HepG2 (cell line): ENCODE measurements around the gene WDR27. TPM values are rescaled to one million over a fixed set of nuclear protein-coding genes. Genes with fewer than 3 reads are reported as not detected.

Source experiments
- ATAC-seq: fragments of 200-7000 bp; cut with Tn5 transposase; 3 replicates; pipeline ENCODE4 v1.9.1; 2020; ENCODE audit warnings: mild to moderate bottlenecking, moderate library complexity
- BruUV-seq: library from RNA; stranded (reverse); fragments of 400-500 nt; replicated peaks from 2 replicates; lab custom pipeline; 2021; lab: Mats Ljungman, UMichigan
- CTCF ChIA-PET: fragments of 300-600 bp; formaldehyde crosslinking; extraction: SDS; loops from one replicate; lab custom pipeline; 2021; ENCODE audit warnings: low total read pairs, inconsistent platforms, low intra/inter-chr PET ratio; lab: Yijun Ruan, JAX
- POLR2A ChIA-PET: fragments of 350-600 bp; sonication (Branson Sonifier 250); formaldehyde crosslinking; loops from one replicate; lab custom pipeline; 2020; ENCODE audit warnings: antibody characterized with exemption, inconsistent platforms; lab: Yijun Ruan, JAX
- DNase-seq: peaks from one replicate; pipeline ENCODE4 v3.0.0-alpha.2; 2015; ENCODE audit warnings: low spot score
- FAIRE-seq: peaks from 3 replicates; lab custom pipeline; 2011; peaks lifted over from hg19 to GRCh38; lab: Jason Lieb, UNC
- H2AFZ ChIP-seq: one replicate; pipeline ENCODE4 v1.6.1; 2011; ENCODE audit warnings: low read length, inconsistent platforms
- H3K27ac ChIP-seq: fragments of 300-600 bp; 3 replicates; pipeline ENCODE4 v1.8.0; 2011; ENCODE audit warnings: mixed run types, mild to moderate bottlenecking, mixed read lengths, low read length, inconsistent platforms; ENCODE audit not compliant: insufficient read depth; ENCODE audit errors: extremely low read length
- H3K27me3 ChIP-seq, 2 experiments: fragments of 200-600 bp in 1 of 2; 2 replicates in 1 of 2; 3 replicates in 1 of 2; pipeline versions ENCODE4 v1.6.0 to v1.8.0; 2011; ENCODE audit warnings: low read length in 2 of 2, mild to moderate bottlenecking in 2 of 2, moderate library complexity in 2 of 2, inconsistent platforms in 1 of 2; ENCODE audit not compliant: insufficient read depth in 2 of 2, control insufficient read depth in 1 of 2
- H3K36me3 ChIP-seq, 2 experiments: fragments of 200-600 bp in 1 of 2; replicated peaks in 1 of 2; 2 replicates in 1 of 2; 3 replicates in 1 of 2; pipeline versions ENCODE4 v1.5.1 to v1.8.0; 2011; ENCODE audit warnings: low read length in 2 of 2, inconsistent platforms in 1 of 2; ENCODE audit not compliant: insufficient read depth in 2 of 2, control insufficient read depth in 1 of 2
- H3K4me1 ChIP-seq: 2 replicates; pipeline ENCODE4 v1.5.1; 2012; ENCODE audit warnings: low read length, inconsistent platforms; ENCODE audit not compliant: insufficient read depth
- H3K4me2 ChIP-seq: 2 replicates; pipeline ENCODE4 v1.6.0; 2011; ENCODE audit warnings: low read depth, low read length, inconsistent platforms
- H3K4me3 ChIP-seq, 3 experiments: fragments of 200-600 bp in 1 of 3; sonication (generic), shearing (Covaris generic) in 1 of 3; replicated peaks in 1 of 3; 2 replicates each; pipeline ENCODE4 v1.5.1; 2011 to 2016; ENCODE audit warnings: low read length in 3 of 3, inconsistent platforms in 2 of 3, low read depth in 2 of 3, mild to moderate bottlenecking in 2 of 3, control low read depth in 1 of 3, mixed read lengths in 1 of 3; ENCODE audit not compliant: insufficient read depth in 1 of 3
- H3K79me2 ChIP-seq: one replicate; pipeline ENCODE4 v1.6.1; 2011; ENCODE audit warnings: low read length, inconsistent platforms; ENCODE audit not compliant: insufficient read depth
- H3K9ac ChIP-seq: 2 replicates; pipeline ENCODE4 v1.6.0; 2011; ENCODE audit warnings: mild to moderate bottlenecking, low read depth, low read length, inconsistent platforms; ENCODE audit not compliant: insufficient read depth
- H3K9me3 ChIP-seq: 2 replicates; pipeline ENCODE4 v1.5.1; 2012; ENCODE audit warnings: mild to moderate bottlenecking, low read length
- H4K20me1 ChIP-seq: 2 replicates; pipeline ENCODE4 v1.6.0; 2011; ENCODE audit warnings: inconsistent platforms, mild to moderate bottlenecking, low read length, moderate library complexity; ENCODE audit not compliant: insufficient read depth
- HMGXB3 ChIP-seq: sonication (generic); formaldehyde crosslinking; IDR thresholded peaks from 2 replicates; pipeline ENCODE4 v1.4.0; 2020; ENCODE audit warnings: missing genetic modification reagents, borderline replicate concordance
- MTF1 ChIP-seq: sonication (generic); formaldehyde crosslinking; IDR thresholded peaks from 2 replicates; pipeline ENCODE4 v1.5.0; 2020; ENCODE audit warnings: missing genetic modification reagents
- REPIN1 ChIP-seq: sonication (generic); formaldehyde crosslinking; IDR thresholded peaks from 2 replicates; pipeline ENCODE4 v1.8.0; 2022; ENCODE audit warnings: missing genetic modification reagents, low read depth, mild to moderate bottlenecking, borderline replicate concordance
- STAT6 ChIP-seq: sonication (generic); formaldehyde crosslinking; IDR thresholded peaks from 2 replicates; pipeline ENCODE4 v1.4.0; 2020; ENCODE audit warnings: missing genetic modification reagents, mild to moderate bottlenecking, borderline replicate concordance
- TBP ChIP-seq: sonication (generic); formaldehyde crosslinking; IDR thresholded peaks from 2 replicates; pipeline ENCODE4 v1.5.0; 2020; ENCODE audit warnings: missing genetic modification reagents
- TCF7L2 ChIP-seq: IDR thresholded peaks from 2 replicates; pipeline ENCODE4 v1.6.1; 2011; ENCODE audit warnings: mild to moderate bottlenecking, low read depth, low read length, moderate library complexity
- U2AF2 ChIP-seq: fragments of 200-400 bp; formaldehyde crosslinking; IDR thresholded peaks from 2 replicates; pipeline ENCODE4 v1.6.1; 2017; ENCODE audit warnings: low read depth, mild to moderate bottlenecking, low read length
- YEATS4 ChIP-seq: sonication (generic); formaldehyde crosslinking; IDR thresholded peaks from 2 replicates; pipeline ENCODE4 v1.4.0; 2020; ENCODE audit warnings: missing genetic modification reagents, borderline replicate concordance
- ZNF619 ChIP-seq: sonication (generic); formaldehyde crosslinking; IDR thresholded peaks from 2 replicates; pipeline ENCODE4 v1.4.0; 2020; ENCODE audit warnings: mild to moderate bottlenecking, missing genetic modification reagents
- WGBS: methylation state at CpG from one replicate; pipeline ENCODE4 v1.1.6; 2017; ENCODE audit warnings: low lambda C conversion rate; 5-methylcytosine and 5-hydroxymethylcytosine counted together
- in situ Hi-C: cut with HindIII; loops from 2 replicates; pipeline ENCODE4 v1.10.0; 2017; ENCODE audit warnings: low pct_unique_long_range_greater_than_20kb; ENCODE audit not compliant: extremely low pct_ligation_motif_present
- intact Hi-C: fragments of 100-400 bp; cut with micrococcal nuclease; formaldehyde crosslinking; loops from one replicate; pipeline ENCODE4 v1.10.0; 2022; ENCODE audit not compliant: unreplicated experiment
- polyA plus RNA-seq, 8 experiments: library from polyadenylated mRNA; depleted of rRNA in 3 of 8; stranded (reverse) in 7 of 8; unstranded in 1 of 8; fragments of >200 nt; fragmentation: Illumina TruSeq in 4 of 8; extraction: Trizol in 4 of 8; gene quantifications; 2 replicates each; pipeline versions ENCODE4 v1.2.1 to v1.2.3, GENCODE V29; 2011 to 2016; ENCODE audit warnings: low read depth in 4 of 8, missing spikeins in 1 of 8, mixed read lengths in 1 of 8; ENCODE audit not compliant: insufficient read depth in 1 of 8
- total RNA-seq, 5 experiments: library from RNA; depleted of rRNA; stranded (reverse); fragments of >200 nt; fragmentation: Illumina TruSeq; extraction: Trizol; gene quantifications; 2 replicates each; pipeline ENCODE4 v1.2.3, GENCODE V29; 2016; ENCODE audit warnings: low read depth in 1 of 5
- TF ChIP-seq, protein P1 (sequence below): sonication (generic); formaldehyde crosslinking; IDR thresholded peaks from 2 replicates; pipeline ENCODE4 v1.4.0; 2020; ENCODE audit warnings: missing genetic modification reagents

WDR27 gene
- total and polyA plus RNA-seq, 2 of the 13 experiments (the other 11 are each of a cell fraction or from before 2014, with no cell fraction given) = 34.1 to 80.3 TPM

- TF ChIP-seq HMGXB3 (CRISPR knock-in tag) (no peak), TCF7L2 (no peak)
These were observed 142.9 kb downstream of the WDR27 start (continued) for GRCh38 chr6:169558774-169559441.

DNA sequence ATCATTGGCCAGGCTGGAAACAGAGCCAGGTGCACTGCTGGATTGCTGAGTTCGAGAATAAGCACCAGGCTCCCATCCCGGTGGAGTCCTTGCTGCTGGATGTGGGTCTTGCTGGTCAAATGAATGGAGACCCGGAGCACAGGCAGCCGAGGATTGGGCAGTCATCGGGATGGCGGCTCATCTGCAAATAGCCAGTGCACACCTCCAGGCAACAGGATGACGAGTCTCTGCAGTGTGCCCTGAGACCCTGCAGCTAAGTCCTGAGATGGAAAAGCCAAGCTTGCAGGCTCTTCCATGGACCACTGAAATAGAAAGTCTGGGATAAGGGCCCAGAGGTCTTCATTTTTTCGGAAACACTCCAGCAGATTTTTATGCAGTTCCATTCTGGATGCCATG is 143.5 kb downstream of the WDR27 start:
- CTCF ChIA-PET = no interaction called here
- H3K79me2 ChIP-seq = no peaks in the 10 kb centered on the region
- no TSS peak for BruUV-seq
- H3K36me3 ChIP-seq = peaks cover 2 to 19% of the 10 kb centered on the region in 2 experiments; a peak in 4 of 5 replicates
- H3K4me3 ChIP-seq = no peak overlapping the region
- POLR2A ChIA-PET = no interaction called here
- H3K4me1 ChIP-seq = no peaks in the 10 kb centered on the region
- no peak overlapping the region for H3K27ac ChIP-seq
- intact Hi-C loops (no loop called here), in situ Hi-C loops (no loop called here)
- no peaks in the 10 kb centered on the region for H4K20me1 ChIP-seq
- ATAC-seq (no peak), DNase-seq (no peak), FAIRE-seq (no peak)
- H3K27me3 ChIP-seq = no peaks in the 10 kb centered on the region
- WGBS = 93% methylated on average over 8 of the region's 8 CpGs
- no peak overlapping the region for H3K9ac ChIP-seq
- H3K9me3 ChIP-seq = no peaks in the 10 kb centered on the region
- H2AFZ ChIP-seq = no peak overlapping the region
- H3K4me2 ChIP-seq = no peak overlapping the region
- no peak for TF ChIP-seq REPIN1 (CRISPR knock-in tag)
- TF ChIP-seq, protein P1, sequence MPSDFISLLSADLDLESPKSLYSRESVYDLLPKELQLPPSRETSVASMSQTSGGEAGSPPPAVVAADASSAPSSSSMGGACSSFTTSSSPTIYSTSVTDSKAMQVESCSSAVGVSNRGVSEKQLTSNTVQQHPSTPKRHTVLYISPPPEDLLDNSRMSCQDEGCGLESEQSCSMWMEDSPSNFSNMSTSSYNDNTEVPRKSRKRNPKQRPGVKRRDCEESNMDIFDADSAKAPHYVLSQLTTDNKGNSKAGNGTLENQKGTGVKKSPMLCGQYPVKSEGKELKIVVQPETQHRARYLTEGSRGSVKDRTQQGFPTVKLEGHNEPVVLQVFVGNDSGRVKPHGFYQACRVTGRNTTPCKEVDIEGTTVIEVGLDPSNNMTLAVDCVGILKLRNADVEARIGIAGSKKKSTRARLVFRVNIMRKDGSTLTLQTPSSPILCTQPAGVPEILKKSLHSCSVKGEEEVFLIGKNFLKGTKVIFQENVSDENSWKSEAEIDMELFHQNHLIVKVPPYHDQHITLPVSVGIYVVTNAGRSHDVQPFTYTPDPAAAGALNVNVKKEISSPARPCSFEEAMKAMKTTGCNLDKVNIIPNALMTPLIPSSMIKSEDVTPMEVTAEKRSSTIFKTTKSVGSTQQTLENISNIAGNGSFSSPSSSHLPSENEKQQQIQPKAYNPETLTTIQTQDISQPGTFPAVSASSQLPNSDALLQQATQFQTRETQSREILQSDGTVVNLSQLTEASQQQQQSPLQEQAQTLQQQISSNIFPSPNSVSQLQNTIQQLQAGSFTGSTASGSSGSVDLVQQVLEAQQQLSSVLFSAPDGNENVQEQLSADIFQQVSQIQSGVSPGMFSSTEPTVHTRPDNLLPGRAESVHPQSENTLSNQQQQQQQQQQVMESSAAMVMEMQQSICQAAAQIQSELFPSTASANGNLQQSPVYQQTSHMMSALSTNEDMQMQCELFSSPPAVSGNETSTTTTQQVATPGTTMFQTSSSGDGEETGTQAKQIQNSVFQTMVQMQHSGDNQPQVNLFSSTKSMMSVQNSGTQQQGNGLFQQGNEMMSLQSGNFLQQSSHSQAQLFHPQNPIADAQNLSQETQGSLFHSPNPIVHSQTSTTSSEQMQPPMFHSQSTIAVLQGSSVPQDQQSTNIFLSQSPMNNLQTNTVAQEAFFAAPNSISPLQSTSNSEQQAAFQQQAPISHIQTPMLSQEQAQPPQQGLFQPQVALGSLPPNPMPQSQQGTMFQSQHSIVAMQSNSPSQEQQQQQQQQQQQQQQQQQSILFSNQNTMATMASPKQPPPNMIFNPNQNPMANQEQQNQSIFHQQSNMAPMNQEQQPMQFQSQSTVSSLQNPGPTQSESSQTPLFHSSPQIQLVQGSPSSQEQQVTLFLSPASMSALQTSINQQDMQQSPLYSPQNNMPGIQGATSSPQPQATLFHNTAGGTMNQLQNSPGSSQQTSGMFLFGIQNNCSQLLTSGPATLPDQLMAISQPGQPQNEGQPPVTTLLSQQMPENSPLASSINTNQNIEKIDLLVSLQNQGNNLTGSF (CRISPR knock-in tag) = no peak
- no peak for TF ChIP-seq STAT6 (CRISPR knock-in tag)
- no peak for TF ChIP-seq MTF1 (CRISPR knock-in tag)
- TF ChIP-seq TBP (CRISPR knock-in tag) = no peak
- TF ChIP-seq U2AF2 = no peak
- no peak for TF ChIP-seq ZNF619 (CRISPR knock-in tag)
- TF ChIP-seq YEATS4 (CRISPR knock-in tag) = no peak
